OCI-LY3 (cell line): ENCODE measurements around the gene TRIM40.

Experiments used
- H2AFZ ChIP-seq: fragments of 200-600, 300-600 bp; shearing (Covaris generic); 2 replicates; pipeline ENCODE4 v1.6.0; 2014; ENCODE audit warnings: antibody characterized with exemption, low read depth, low read length
- H3K27ac ChIP-seq: fragments of 200-600, 300-600 bp; sonication (generic); 2 replicates; pipeline ENCODE4 v1.5.1; 2014; ENCODE audit warnings: mild to moderate bottlenecking, low read length, moderate library complexity, mixed read lengths
- H3K27me3 ChIP-seq: fragments of 200-600, 300-600 bp; sonication (generic); 2 replicates; pipeline ENCODE4 v1.6.1; 2014; ENCODE audit warnings: low read depth, low read length, mixed read lengths
- H3K36me3 ChIP-seq: fragments of 200-600, 300-600 bp; sonication (generic); replicated peaks from 2 replicates; pipeline ENCODE3; 2014; ENCODE audit warnings: low read depth, low read length, mixed read lengths
- H3K4me1 ChIP-seq: fragments of 300-600, 200-600 bp; sonication (generic); 2 replicates; pipeline ENCODE4 v1.6.1; 2014; ENCODE audit warnings: low read length, mixed read lengths
- H3K4me2 ChIP-seq: fragments of 200-600, 300-600 bp; sonication (generic); 2 replicates; pipeline ENCODE4 v1.6.1; 2014; ENCODE audit warnings: low read length, mixed read lengths
- H3K4me3 ChIP-seq: fragments of 300-600, 200-600 bp; sonication (generic); 2 replicates; pipeline ENCODE4 v1.5.1; 2014; ENCODE audit warnings: antibody characterized with exemption, mild to moderate bottlenecking, low read length, moderate library complexity
- H3K79me2 ChIP-seq: fragments of 300-600, 200-600 bp; shearing (Covaris generic); 2 replicates; pipeline ENCODE4 v1.6.1; 2014; ENCODE audit warnings: mild to moderate bottlenecking, low read length, mixed read lengths
- H3K9ac ChIP-seq: fragments of 300-600, 200-600 bp; shearing (Covaris generic); 2 replicates; pipeline ENCODE4 v1.6.0; 2014; ENCODE audit warnings: mild to moderate bottlenecking, low read length, moderate library complexity
- H3K9me3 ChIP-seq: fragments of 200-600, 300-600 bp; shearing (Covaris generic); 2 replicates; pipeline ENCODE4 v1.6.1; 2014; ENCODE audit warnings: low read length, mixed read lengths; ENCODE audit not compliant: insufficient read depth
- H4K20me1 ChIP-seq: fragments of 200-600, 300-600 bp; sonication (generic); 2 replicates; pipeline ENCODE4 v1.6.1; 2016; ENCODE audit warnings: low read length, mixed read lengths; ENCODE audit not compliant: insufficient read depth
- CTCF ChIP-seq: fragments of 200-600, 300-600 bp; sonication (generic); IDR thresholded peaks from 2 replicates; pipeline ENCODE4 v1.5.1; 2014; ENCODE audit warnings: antibody characterized with exemption, low read length, low read depth
- EZH2phosphoT487 ChIP-seq: fragments of 200-600 bp; shearing (Covaris generic); IDR thresholded peaks from 2 replicates; pipeline ENCODE4 v1.6.1; 2018; ENCODE audit warnings: antibody characterized with exemption, mixed run types, low read depth

Gene TRIM40

GRCh38 chr6:30160785-30161531 lies 25.0 kb downstream of the TRIM40 start, which contains the start of gene TRIM10:
Gene TRIM10, minus strand, starts transcription at chr6:30161211. Its CDS starts 353 bp downstream, at chr6:30160858.
- no peaks in the 10 kb centered on the region for H3K9me3 ChIP-seq
- no peak within 1 kb of the TSS for H3K4me2 ChIP-seq
- H2AFZ ChIP-seq: no peak within 1 kb of the TSS
- H3K79me2 ChIP-seq: no peaks in the 10 kb centered on the region
- no peak within 1 kb of the TSS for H3K27ac ChIP-seq
- H3K36me3 ChIP-seq: no peaks in the 10 kb centered on the region
- peaks cover 29% of the 10 kb centered on the region for H3K4me1 ChIP-seq
- no peaks in the 10 kb centered on the region for H3K27me3 ChIP-seq
- TF ChIP-seq CTCF (no peak), EZH2phosphoT487 (no peak)
- no peak within 1 kb of the TSS for H3K4me3 ChIP-seq
- H4K20me1 ChIP-seq: no peaks in the 10 kb centered on the region
- H3K9ac ChIP-seq: no peak within 1 kb of the TSS

GRCh38 chr6:30162265-30163089 lies 26.5 kb downstream of the TRIM40 start:
- H3K4me3 ChIP-seq: no peak overlapping the region
- H3K4me1 ChIP-seq: peaks cover 15% of the 10 kb centered on the region
- H4K20me1 ChIP-seq: no peaks in the 10 kb centered on the region
- no peaks in the 10 kb centered on the region for H3K27me3 ChIP-seq
- no peak overlapping the region for H3K4me2 ChIP-seq
- H3K9ac ChIP-seq: no peak overlapping the region
- H2AFZ ChIP-seq: no peak overlapping the region
- H3K9me3 ChIP-seq: no peaks in the 10 kb centered on the region
- TF ChIP-seq CTCF (no peak), EZH2phosphoT487 (no peak)
- H3K27ac ChIP-seq: no peak overlapping the region
- H3K36me3 ChIP-seq: no peaks in the 10 kb centered on the region
- H3K79me2 ChIP-seq: no peaks in the 10 kb centered on the region

- Histone ChIP-seq H4K20me1 (no peaks in the 10 kb centered on the region), H3K4me2 (no peak within 1 kb of the TSS), H3K4me1 (peaks cover 6% of the 10 kb centered on the region), H3K36me3 (no peaks in the 10 kb centered on the region), H3K27ac (no peak within 1 kb of the TSS), H3K9ac (no peak within 1 kb of the TSS), H3K27me3 (no peaks in the 10 kb centered on the region), H3K4me3 (no peak within 1 kb of the TSS), H2AFZ (no peak within 1 kb of the TSS), H3K79me2 (no peaks in the 10 kb centered on the region), H3K9me3 (no peaks in the 10 kb centered on the region)
- TF ChIP-seq CTCF (no peak), EZH2phosphoT487 (no peak)
Observed at GRCh38 chr6:30163090-30163917, 27.4 kb downstream of the TRIM40 start, which contains the start of gene TRIM15. Gene TRIM15, plus strand, starts transcription at chr6:30163546. Its CDS starts 139 bp downstream, at chr6:30163685.
